ENCODE results near the gene NUTM1. TPM values are rescaled to one million over a fixed set of nuclear protein-coding genes. Genes with fewer than 3 reads are reported as not detected.

NUTM1 gene
- polyA plus RNA-seq, 1 of the 3 experiments (the other 2 are of a cell fraction): not detected

GRCh38 chr15:34360298-34360697, 17.2 kb downstream of the NUTM1 start:
- CTCF ChIA-PET: interaction anchor here (1.2 to 1.5 kb wide), 3 partner anchors 17 to 228 kb away, joined by 3 to 8 read pairs (median 4); partner anchors contain the start of genes NOP10 and NUTM1
- WGBS (ENCODE audit: low lambda C conversion rate): 100% methylated on average over 1 of the region's 1 CpG
- peaks cover 0 to 4% of the 10 kb centered on the region in 2 experiments; a peak in 1 of 4 replicates for H3K4me1 ChIP-seq (ENCODE audit: control insufficient read depth in 1 of 2, insufficient read depth in 2 of 2, low read depth in 1 of 2, low read length in 1 of 2)

More at GRCh38 chr15:34360298-34360697, 17.2 kb downstream of the NUTM1 start:
- no peak for TF ChIP-seq PBX3 (IDR thresholded peaks at IDR 0.05)
- TF ChIP-seq USF1 (IDR thresholded peaks at IDR 0.05; ENCODE audit: borderline replicate concordance, low read depth): no peak
- no peak for TF ChIP-seq RAD21 (IDR thresholded peaks at IDR 0.05; ENCODE audit: low read length)
- TF ChIP-seq JUND (IDR thresholded peaks at IDR 0.05): no peak
- no peak for TF ChIP-seq REST (IDR thresholded peaks at IDR 0.05; ENCODE audit: low read depth, low read length)
- no peak for TF ChIP-seq CTCF (IDR thresholded peaks at IDR 0.05)
- TF ChIP-seq TAF1 (IDR thresholded peaks at IDR 0.05; ENCODE audit: borderline replicate concordance, low read depth, low read length): no peak
- no peak overlapping the region for H3K4me3 ChIP-seq (ENCODE audit: low read depth in 2 of 2, low read length in 1 of 2)
- H3K9ac ChIP-seq: no peak overlapping the region
- peaks cover 9% of the 10 kb centered on the region for H3K79me2 ChIP-seq (ENCODE audit: insufficient read depth)
- POLR2A ChIA-PET: interaction anchor here (1.0 kb wide), 2 partner anchors 22 kb away, joined by 3 read pairs; partner anchors contain the start of gene SLC12A6
- H4K20me1 ChIP-seq (ENCODE audit: insufficient read depth): peaks cover 6% of the 10 kb centered on the region; the same call in 1 of the 2 replicates
- peaks cover 13 to 69% of the 10 kb centered on the region in 2 experiments for H3K36me3 ChIP-seq (replicated peaks in 1 of 2; ENCODE audit: control insufficient read depth in 1 of 2, insufficient read depth in 2 of 2, low read length in 1 of 2)
- H3F3A ChIP-seq (replicated peaks; ENCODE audit: insufficient read depth): no peaks in the 10 kb centered on the region
- no peak overlapping the region for H3K27ac ChIP-seq (ENCODE audit: low read depth in 2 of 2, low read length in 1 of 2)
- H2AFZ ChIP-seq (ENCODE audit: low read depth): no peak overlapping the region
- H3K9me3 ChIP-seq: no peaks in the 10 kb centered on the region
- no peaks in the 10 kb centered on the region for H3K9me2 ChIP-seq
- no peak for DNase-seq
- H3K4me2 ChIP-seq: no peak overlapping the region
- H3K27me3 ChIP-seq (ENCODE audit: insufficient read depth): no peaks in the 10 kb centered on the region

Measured in SK-N-SH (cell line).